ENCODE data around the gene EPHB1.

Gene EPHB1

GRCh38 chr3:134887536-134887935 is 92.5 kb downstream of the EPHB1 start:
- no peak for DNase-seq

GRCh38 chr3:134892326-134892725 is 97.3 kb downstream of the EPHB1 start:
- DNase-seq = no peak

- no peak for DNase-seq
These were observed 97.7 kb downstream of the EPHB1 start for GRCh38 chr3:134892761-134893160.

GRCh38 chr3:134894533-134894932 is 99.5 kb downstream of the EPHB1 start:
- DNase-seq = no peak

- no peak for DNase-seq
These were observed 100.1 kb downstream of the EPHB1 start for GRCh38 chr3:134895181-134895580.

- DNase-seq = no peak
These were observed 101.1 kb downstream of the EPHB1 start for GRCh38 chr3:134896141-134896540.

- no peak for DNase-seq
These were observed 101.6 kb downstream of the EPHB1 start for GRCh38 chr3:134896696-134897095.

GRCh38 chr3:134897391-134898141 is 102.5 kb downstream of the EPHB1 start:
- DNase-seq = no peak

- no peak for DNase-seq
These were observed 103.2 kb downstream of the EPHB1 start for GRCh38 chr3:134898181-134898754.

GRCh38 chr3:134899786-134900185 is 104.7 kb downstream of the EPHB1 start:
- no peak for DNase-seq

- no peak for DNase-seq
These were observed 105.4 kb downstream of the EPHB1 start for GRCh38 chr3:134900482-134900881.

GRCh38 chr3:134901461-134901860 is 106.4 kb downstream of the EPHB1 start:
- no peak for DNase-seq

GRCh38 chr3:134903837-134904236 is 108.8 kb downstream of the EPHB1 start:
- no peak for DNase-seq

- peak; percentile 62 for DNase-seq
These were observed 109.2 kb downstream of the EPHB1 start for GRCh38 chr3:134904241-134904771.

GRCh38 chr3:134904776-134905646 is 110.0 kb downstream of the EPHB1 start:
- no peak for DNase-seq

GRCh38 chr3:134905647-134905935 is 110.5 kb downstream of the EPHB1 start:
- DNase-seq = no peak

GRCh38 chr3:134908271-134908670 is 113.2 kb downstream of the EPHB1 start:
- DNase-seq = no peak

GRCh38 chr3:134910026-134910425 is 115.0 kb downstream of the EPHB1 start:
- DNase-seq = no peak

- no peak for DNase-seq
These were observed 116.8 kb downstream of the EPHB1 start for GRCh38 chr3:134911586-134912548.

- no peak for DNase-seq
These were observed 121.4 kb downstream of the EPHB1 start for GRCh38 chr3:134916276-134916961.

GRCh38 chr3:134917631-134918030 is 122.6 kb downstream of the EPHB1 start:
- no peak for DNase-seq

GRCh38 chr3:134918441-134918840 is 123.4 kb downstream of the EPHB1 start:
- DNase-seq = no peak
